Neural cell (in vitro differentiated cells): ENCODE results near the gene TMEM131L. TPM values are rescaled to one million over a fixed set of nuclear protein-coding genes. Genes with fewer than 3 reads are reported as not detected.

Source experiments
- H2AFZ ChIP-seq: fragments of 200-600, 300-800 bp; sonication (generic), shearing (Covaris generic); 2 replicates; pipeline ENCODE4 v1.6.0; 2014; ENCODE audit warnings: low read depth, mild to moderate bottlenecking, antibody characterized with exemption, low read length, moderate library complexity
- H3F3A ChIP-seq: fragments of 200-600 bp; shearing (Covaris generic); 2 replicates; pipeline ENCODE4 v1.6.1; 2016; ENCODE audit warnings: mild to moderate bottlenecking, moderate library complexity, mixed read lengths, antibody characterized with exemption, low read length; ENCODE audit not compliant: insufficient read depth, poor library complexity, severe bottlenecking
- H3K27ac ChIP-seq: fragments of 200-600, 300-800 bp; sonication (generic), shearing (Covaris generic); 2 replicates; pipeline ENCODE4 v1.5.1; 2014; ENCODE audit warnings: mild to moderate bottlenecking, low read length, moderate library complexity
- H3K27me3 ChIP-seq: fragments of 300-800, 200-600 bp; sonication (generic), shearing (Covaris generic); 2 replicates; pipeline ENCODE4 v1.6.0; 2014; ENCODE audit warnings: mild to moderate bottlenecking, low read depth, low read length, moderate library complexity; ENCODE audit not compliant: insufficient read depth
- H3K36me3 ChIP-seq: fragments of 300-800, 200-600 bp; sonication (generic), shearing (Covaris generic); 2 replicates; pipeline ENCODE4 v1.5.1; 2014; ENCODE audit warnings: mild to moderate bottlenecking, antibody characterized with exemption, low read length, moderate library complexity; ENCODE audit not compliant: insufficient read depth
- H3K4me2 ChIP-seq: fragments of 300-800, 200-600 bp; sonication (generic), shearing (Covaris generic); 2 replicates; pipeline ENCODE4 v1.6.0; 2014; ENCODE audit warnings: mild to moderate bottlenecking, low read length
- H3K4me3 ChIP-seq: fragments of 300-800, 200-600 bp; sonication (generic), shearing (Covaris generic); 2 replicates; pipeline ENCODE4 v1.5.1; 2014; ENCODE audit warnings: mild to moderate bottlenecking, low read length, moderate library complexity
- H3K79me2 ChIP-seq: fragments of 200-600 bp; shearing (Covaris generic); replicated peaks from 2 replicates; pipeline ENCODE4 v1.6.0; 2014; ENCODE audit warnings: mild to moderate bottlenecking, low read length, moderate library complexity; ENCODE audit not compliant: insufficient read depth
- H3K9ac ChIP-seq: fragments of 300-800, 200-600 bp; sonication (generic), shearing (Covaris generic); 2 replicates; pipeline ENCODE4 v1.6.1; 2016; ENCODE audit warnings: mild to moderate bottlenecking, low read length, mixed read lengths
- H3K9me2 ChIP-seq: fragments of 200-600 bp; shearing (Covaris generic); 2 replicates; pipeline ENCODE4 v1.6.1; 2016; ENCODE audit warnings: mild to moderate bottlenecking, low read length, mixed read lengths; ENCODE audit not compliant: insufficient read depth
- H3K9me3 ChIP-seq: fragments of 200-600, 300-800 bp; sonication (generic), shearing (Covaris generic); 2 replicates; pipeline ENCODE4 v1.6.1; 2016; ENCODE audit warnings: mild to moderate bottlenecking, mixed run types, low read length, moderate library complexity, mixed read lengths
- H4K20me1 ChIP-seq: fragments of 200-600 bp; shearing (Covaris generic); 2 replicates; pipeline ENCODE4 v1.6.1; 2016; ENCODE audit warnings: mild to moderate bottlenecking, mixed run types; ENCODE audit not compliant: insufficient read depth
- CTCF ChIP-seq: fragments of 450-650 bp; IDR thresholded peaks from 2 replicates; pipeline ENCODE4 v1.5.1; 2014; ENCODE audit warnings: antibody characterized with exemption, mild to moderate bottlenecking, moderate library complexity; ENCODE audit not compliant: poor library complexity, severe bottlenecking
- EP300 ChIP-seq: fragments of 450-650 bp; conservative IDR thresholded peaks from 2 replicates; pipeline ENCODE4 v1.6.1; 2014; ENCODE audit warnings: antibody characterized with exemption, mild to moderate bottlenecking, moderate library complexity; ENCODE audit not compliant: poor library complexity, severe bottlenecking
- EZH2 ChIP-seq: fragments of 200-600, 300-800 bp; shearing (Covaris generic), sonication (generic); IDR thresholded peaks from 2 replicates; pipeline ENCODE4 v1.6.1; 2014; ENCODE audit warnings: antibody characterized with exemption, low read length, borderline replicate concordance, mild to moderate bottlenecking; ENCODE audit not compliant: insufficient read depth, poor library complexity, severe bottlenecking
- MXI1 ChIP-seq: fragments of 450-650 bp; conservative IDR thresholded peaks from 2 replicates; pipeline ENCODE4 v1.6.1; 2014; ENCODE audit warnings: antibody characterized with exemption, mild to moderate bottlenecking; ENCODE audit not compliant: poor library complexity, severe bottlenecking
- POLR2AphosphoS5 ChIP-seq: IDR thresholded peaks from 2 replicates; pipeline ENCODE4 v1.6.1; 2012
- RAD21 ChIP-seq: fragments of 450-650 bp; conservative IDR thresholded peaks from 2 replicates; pipeline ENCODE4 v1.6.1; 2014; ENCODE audit warnings: antibody characterized with exemption, mild to moderate bottlenecking, moderate library complexity
- SMC3 ChIP-seq: fragments of 450-650 bp; conservative IDR thresholded peaks from 2 replicates; pipeline ENCODE4 v1.6.1; 2014; ENCODE audit warnings: antibody characterized with exemption, mild to moderate bottlenecking, moderate library complexity; ENCODE audit not compliant: poor library complexity
- TAF1 ChIP-seq: IDR thresholded peaks from 2 replicates; pipeline ENCODE4 v1.6.1; 2012; ENCODE audit warnings: low read depth
- polyA plus RNA-seq: library from polyadenylated mRNA; depleted of rRNA; stranded (reverse); fragments of >200 nt; gene quantifications from 2 replicates; pipeline ENCODE4 v1.2.3, GENCODE V29; 2014
- TF ChIP-seq, protein P1 (sequence below): IDR thresholded peaks from 2 replicates; pipeline ENCODE4 v1.6.1; 2012; ENCODE audit warnings: borderline replicate concordance

The TMEM131L gene
- polyA plus RNA-seq, 1 donor from 2014 or later = 11.1 TPM

- H2AFZ ChIP-seq = no peak overlapping the region
- H4K20me1 ChIP-seq = no peaks in the 10 kb centered on the region
- no peak overlapping the region for H3K9ac ChIP-seq
- H3F3A ChIP-seq = no peaks in the 10 kb centered on the region
- no peak overlapping the region for H3K4me2 ChIP-seq
- no peak overlapping the region for H3K4me3 ChIP-seq
- H3K9me2 ChIP-seq = no peaks in the 10 kb centered on the region
- TF ChIP-seq SMC3 (no peak), CTCF (no peak), RAD21 (no peak), POLR2AphosphoS5 (no peak), MXI1 (no peak), TAF1 (no peak), EP300 (no peak), EZH2 (no peak)
- TF ChIP-seq, protein P1, sequence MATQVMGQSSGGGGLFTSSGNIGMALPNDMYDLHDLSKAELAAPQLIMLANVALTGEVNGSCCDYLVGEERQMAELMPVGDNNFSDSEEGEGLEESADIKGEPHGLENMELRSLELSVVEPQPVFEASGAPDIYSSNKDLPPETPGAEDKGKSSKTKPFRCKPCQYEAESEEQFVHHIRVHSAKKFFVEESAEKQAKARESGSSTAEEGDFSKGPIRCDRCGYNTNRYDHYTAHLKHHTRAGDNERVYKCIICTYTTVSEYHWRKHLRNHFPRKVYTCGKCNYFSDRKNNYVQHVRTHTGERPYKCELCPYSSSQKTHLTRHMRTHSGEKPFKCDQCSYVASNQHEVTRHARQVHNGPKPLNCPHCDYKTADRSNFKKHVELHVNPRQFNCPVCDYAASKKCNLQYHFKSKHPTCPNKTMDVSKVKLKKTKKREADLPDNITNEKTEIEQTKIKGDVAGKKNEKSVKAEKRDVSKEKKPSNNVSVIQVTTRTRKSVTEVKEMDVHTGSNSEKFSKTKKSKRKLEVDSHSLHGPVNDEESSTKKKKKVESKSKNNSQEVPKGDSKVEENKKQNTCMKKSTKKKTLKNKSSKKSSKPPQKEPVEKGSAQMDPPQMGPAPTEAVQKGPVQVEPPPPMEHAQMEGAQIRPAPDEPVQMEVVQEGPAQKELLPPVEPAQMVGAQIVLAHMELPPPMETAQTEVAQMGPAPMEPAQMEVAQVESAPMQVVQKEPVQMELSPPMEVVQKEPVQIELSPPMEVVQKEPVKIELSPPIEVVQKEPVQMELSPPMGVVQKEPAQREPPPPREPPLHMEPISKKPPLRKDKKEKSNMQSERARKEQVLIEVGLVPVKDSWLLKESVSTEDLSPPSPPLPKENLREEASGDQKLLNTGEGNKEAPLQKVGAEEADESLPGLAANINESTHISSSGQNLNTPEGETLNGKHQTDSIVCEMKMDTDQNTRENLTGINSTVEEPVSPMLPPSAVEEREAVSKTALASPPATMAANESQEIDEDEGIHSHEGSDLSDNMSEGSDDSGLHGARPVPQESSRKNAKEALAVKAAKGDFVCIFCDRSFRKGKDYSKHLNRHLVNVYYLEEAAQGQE = no peak
- H3K27me3 ChIP-seq = no peaks in the 10 kb centered on the region
- H3K27ac ChIP-seq = no peak overlapping the region
- peaks cover 19% of the 10 kb centered on the region for H3K79me2 ChIP-seq
- no peaks in the 10 kb centered on the region for H3K36me3 ChIP-seq
- H3K9me3 ChIP-seq = no peaks in the 10 kb centered on the region
These were observed 35.4 kb downstream of the TMEM131L start for GRCh38 chr4:153501578-153501977.

DNA sequence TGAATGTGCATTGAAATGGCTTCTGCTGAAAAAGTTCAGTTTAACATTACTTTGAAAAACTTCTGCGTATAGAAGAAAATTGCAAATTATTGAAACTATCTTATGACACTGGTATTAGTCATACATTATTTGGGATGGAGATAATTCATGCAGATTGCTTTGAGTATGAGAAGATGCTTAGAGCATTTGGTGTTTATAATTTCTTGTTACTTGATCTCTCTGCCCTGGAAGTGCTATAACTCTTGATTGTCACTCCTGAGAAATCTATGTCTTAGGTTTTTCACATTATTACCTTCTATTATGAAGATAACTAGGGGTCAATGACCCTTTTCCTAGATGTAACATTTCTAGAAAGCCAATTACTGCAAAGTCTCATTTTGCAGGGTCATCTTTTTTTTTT is 36.4 kb downstream of the TMEM131L start:
- Histone ChIP-seq H3K9ac (no peak overlapping the region), H4K20me1 (no peaks in the 10 kb centered on the region), H3K9me3 (no peaks in the 10 kb centered on the region), H3K4me3 (no peak overlapping the region), H3K27ac (no peak overlapping the region), H2AFZ (no peak overlapping the region), H3K4me2 (no peak overlapping the region), H3F3A (no peaks in the 10 kb centered on the region), H3K9me2 (no peaks in the 10 kb centered on the region), H3K36me3 (no peaks in the 10 kb centered on the region), H3K79me2 (peaks cover 19% of the 10 kb centered on the region), H3K27me3 (no peaks in the 10 kb centered on the region)
- no peak for TF ChIP-seq RAD21
- TF ChIP-seq MXI1 = no peak
- no peak for TF ChIP-seq TAF1
- TF ChIP-seq EP300 = no peak
- TF ChIP-seq POLR2AphosphoS5 = no peak
- no peak for TF ChIP-seq EZH2
- no peak for TF ChIP-seq SMC3
- TF ChIP-seq CTCF = no peak
- TF ChIP-seq, protein P1 = no peak
